OCI-LY1 (cell line): Measurements from ENCODE around the gene HSF5.

Source experiments
- H2AFZ ChIP-seq: fragments of 200-600 bp; sonication (generic), shearing (Covaris generic); 2 replicates; pipeline ENCODE4 v1.6.0; 2014; ENCODE audit warnings: antibody characterized with exemption, mild to moderate bottlenecking, low read length
- H3F3A ChIP-seq: fragments of 200-600 bp; sonication (generic), shearing (Covaris generic); 2 replicates; pipeline ENCODE4 v1.6.0; 2014; ENCODE audit warnings: mild to moderate bottlenecking, antibody characterized with exemption, low read length, moderate library complexity; ENCODE audit not compliant: insufficient read depth
- H3K27ac ChIP-seq: fragments of 200-600 bp; sonication (generic); 2 replicates; pipeline ENCODE4 v1.5.1; 2014; ENCODE audit warnings: low read length, mixed run types, mild to moderate bottlenecking, low read depth; ENCODE audit not compliant: poor library complexity, severe bottlenecking
- H3K27me3 ChIP-seq: fragments of 200-600 bp; sonication (generic); 2 replicates; pipeline ENCODE4 v1.6.0; 2014; ENCODE audit warnings: antibody characterized with exemption, mild to moderate bottlenecking, low read length, moderate library complexity; ENCODE audit not compliant: insufficient read depth
- H3K36me3 ChIP-seq: fragments of 200-600 bp; sonication (generic); 2 replicates; pipeline ENCODE4 v1.6.1; 2014; ENCODE audit warnings: mild to moderate bottlenecking, antibody characterized with exemption, low read length, moderate library complexity, mixed read lengths; ENCODE audit not compliant: insufficient read depth
- H3K4me1 ChIP-seq: fragments of 200-600 bp; sonication (generic); 2 replicates; pipeline ENCODE4 v1.5.1; 2014; ENCODE audit warnings: mild to moderate bottlenecking, low read length, moderate library complexity; ENCODE audit not compliant: insufficient read depth, severe bottlenecking
- H3K4me2 ChIP-seq: fragments of 200-600 bp; sonication (generic), shearing (Covaris generic); 2 replicates; pipeline ENCODE4 v1.6.1; 2014; ENCODE audit warnings: low read length
- H3K4me3 ChIP-seq: fragments of 200-600 bp; sonication (generic); 2 replicates; pipeline ENCODE4 v1.5.1; 2014; ENCODE audit warnings: low read length, low read depth, mild to moderate bottlenecking, mixed read lengths; ENCODE audit not compliant: poor library complexity, severe bottlenecking
- H3K79me2 ChIP-seq: fragments of 200-600 bp; shearing (Covaris generic); 2 replicates; pipeline ENCODE4 v1.6.1; 2016; ENCODE audit warnings: mixed run types, low read length, mixed read lengths; ENCODE audit not compliant: insufficient read depth
- H3K9ac ChIP-seq: fragments of 200-600 bp; sonication (generic), shearing (Covaris generic); 2 replicates; pipeline ENCODE4 v1.6.1; 2014; ENCODE audit warnings: mild to moderate bottlenecking, low read length, mixed read lengths
- H3K9me2 ChIP-seq: fragments of 200-600 bp; sonication (generic), shearing (Covaris generic); 2 replicates; pipeline ENCODE4 v1.6.1; 2014; ENCODE audit warnings: low read depth, mild to moderate bottlenecking, low read length, mixed read lengths
- H3K9me3 ChIP-seq: fragments of 200-600 bp; shearing (Covaris generic); 2 replicates; pipeline ENCODE4 v1.6.1; 2014; ENCODE audit warnings: low read length, mixed read lengths
- H4K20me1 ChIP-seq: fragments of 200-600 bp; sonication (generic), shearing (Covaris generic); 2 replicates; pipeline ENCODE4 v1.6.0; 2016; ENCODE audit warnings: mild to moderate bottlenecking, low read length; ENCODE audit not compliant: insufficient read depth
- EZH2 ChIP-seq: fragments of 200-600 bp; sonication (generic), shearing (Covaris generic); IDR thresholded peaks from 2 replicates; pipeline ENCODE4 v1.8.0; 2017; ENCODE audit warnings: borderline replicate concordance, mixed run types, mild to moderate bottlenecking, antibody characterized with exemption, low read length, moderate library complexity, mixed read lengths
- TF ChIP-seq, protein P1 (sequence below): fragments of 200-600 bp; sonication (generic), shearing (Covaris generic); IDR thresholded peaks from 2 replicates; pipeline ENCODE4 v1.5.1; 2017; ENCODE audit warnings: mild to moderate bottlenecking, antibody characterized with exemption, low read length, moderate library complexity, mixed read lengths

Gene HSF5

GRCh38 chr17:58528443-58528842 lies 40.2 kb upstream of the HSF5 start:
- Histone ChIP-seq H3F3A (no peaks in the 10 kb centered on the region), H3K9me3 (no peaks in the 10 kb centered on the region), H4K20me1 (no peaks in the 10 kb centered on the region), H3K36me3 (no peaks in the 10 kb centered on the region), H3K9ac (no peak overlapping the region), H3K9me2 (no peaks in the 10 kb centered on the region), H2AFZ (no peak overlapping the region), H3K27me3 (0 out of 2 replicates have a peak, but pooled peaks cover 8% of the 10 kb centered on the region), H3K4me2 (no peak overlapping the region), H3K4me1 (no peaks in the 10 kb centered on the region), H3K27ac (no peak overlapping the region), H3K4me3 (no peak overlapping the region), H3K79me2 (no peaks in the 10 kb centered on the region)
- TF ChIP-seq, protein P1, sequence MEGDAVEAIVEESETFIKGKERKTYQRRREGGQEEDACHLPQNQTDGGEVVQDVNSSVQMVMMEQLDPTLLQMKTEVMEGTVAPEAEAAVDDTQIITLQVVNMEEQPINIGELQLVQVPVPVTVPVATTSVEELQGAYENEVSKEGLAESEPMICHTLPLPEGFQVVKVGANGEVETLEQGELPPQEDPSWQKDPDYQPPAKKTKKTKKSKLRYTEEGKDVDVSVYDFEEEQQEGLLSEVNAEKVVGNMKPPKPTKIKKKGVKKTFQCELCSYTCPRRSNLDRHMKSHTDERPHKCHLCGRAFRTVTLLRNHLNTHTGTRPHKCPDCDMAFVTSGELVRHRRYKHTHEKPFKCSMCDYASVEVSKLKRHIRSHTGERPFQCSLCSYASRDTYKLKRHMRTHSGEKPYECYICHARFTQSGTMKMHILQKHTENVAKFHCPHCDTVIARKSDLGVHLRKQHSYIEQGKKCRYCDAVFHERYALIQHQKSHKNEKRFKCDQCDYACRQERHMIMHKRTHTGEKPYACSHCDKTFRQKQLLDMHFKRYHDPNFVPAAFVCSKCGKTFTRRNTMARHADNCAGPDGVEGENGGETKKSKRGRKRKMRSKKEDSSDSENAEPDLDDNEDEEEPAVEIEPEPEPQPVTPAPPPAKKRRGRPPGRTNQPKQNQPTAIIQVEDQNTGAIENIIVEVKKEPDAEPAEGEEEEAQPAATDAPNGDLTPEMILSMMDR: no peak
- TF ChIP-seq EZH2: no peak

- Histone ChIP-seq H2AFZ (no peak overlapping the region), H3K27me3 (0 out of 2 replicates have a peak, but pooled peaks cover 8% of the 10 kb centered on the region), H3K9ac (no peak overlapping the region), H3K36me3 (no peaks in the 10 kb centered on the region), H3K27ac (no peak overlapping the region), H3K4me1 (no peaks in the 10 kb centered on the region), H4K20me1 (no peaks in the 10 kb centered on the region), H3K79me2 (no peaks in the 10 kb centered on the region), H3K4me2 (no peak overlapping the region), H3K4me3 (no peak overlapping the region), H3K9me3 (no peaks in the 10 kb centered on the region), H3K9me2 (no peaks in the 10 kb centered on the region), H3F3A (no peaks in the 10 kb centered on the region)
- TF ChIP-seq EZH2: no peak
- TF ChIP-seq, protein P1: no peak
Observed at GRCh38 chr17:58527949-58528348, 39.7 kb upstream of the HSF5 start.

DNA sequence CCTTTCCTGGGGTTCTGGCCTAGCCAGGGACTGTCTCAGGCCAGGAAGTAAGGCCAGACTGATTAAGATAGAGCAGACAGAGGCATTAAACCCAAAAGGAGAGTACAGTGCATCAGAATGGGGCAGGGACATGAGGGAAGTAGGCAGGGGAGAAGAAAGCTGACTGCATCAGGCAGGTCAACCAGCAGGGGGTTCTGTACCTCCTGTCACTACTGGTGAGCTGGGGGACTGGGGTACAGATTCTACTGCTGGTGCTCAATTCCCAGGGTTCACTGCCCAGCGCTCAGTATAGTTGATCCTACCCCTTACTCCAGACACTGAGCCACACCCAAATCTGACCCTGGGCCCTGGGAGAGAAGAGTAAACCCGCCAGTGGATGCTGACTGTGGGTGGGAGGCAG lies 39.1 kb upstream of the HSF5 start:
- H3K4me3 ChIP-seq: no peak overlapping the region

More for the DNA sequence above, 39.1 kb upstream of the HSF5 start:
- H3K79me2 ChIP-seq: no peaks in the 10 kb centered on the region
- H3K4me1 ChIP-seq: no peaks in the 10 kb centered on the region
- H3K9me2 ChIP-seq: no peaks in the 10 kb centered on the region
- no peaks in the 10 kb centered on the region for H3K9me3 ChIP-seq
- no peak overlapping the region for H3K9ac ChIP-seq
- no peaks in the 10 kb centered on the region for H3F3A ChIP-seq
- H3K27me3 ChIP-seq: 0 out of 2 replicates have a peak, but pooled peaks cover 8% of the 10 kb centered on the region
- H3K27ac ChIP-seq: no peak overlapping the region
- no peak overlapping the region for H2AFZ ChIP-seq
- no peak overlapping the region for H3K4me2 ChIP-seq
- no peak for TF ChIP-seq EZH2
- TF ChIP-seq, protein P1: peak; percentile 18; the same call in 1 of the 2 replicates
- H3K36me3 ChIP-seq: no peaks in the 10 kb centered on the region
- no peaks in the 10 kb centered on the region for H4K20me1 ChIP-seq
